Peyer's patch (tissue), 4 donors: ENCODE measurements around the gene MYO5C. TPM values are rescaled to one million over a fixed set of nuclear protein-coding genes. Genes with fewer than 3 reads are reported as not detected.

Experiments used
- DNase-seq, 3 donors: peaks; one replicate each; pipeline ENCODE4 v3.0.0-alpha.2; 2017 to 2019
- H3K27ac ChIP-seq, 4 donors: fragments of 200-600 bp; sonication (generic); one replicate each; pipeline ENCODE4 v1.5.1; 2016 to 2019
- H3K27me3 ChIP-seq, 2 donors: fragments of 200-600 bp; sonication (generic); one replicate each; pipeline ENCODE4 v1.5.1; 2019
- H3K36me3 ChIP-seq, 3 donors: fragments of 200-600 bp; sonication (generic); one replicate each; pipeline ENCODE4 v1.5.1; 2016 to 2019
- H3K4me1 ChIP-seq, 4 donors: fragments of 200-600 bp; sonication (generic); one replicate each; pipeline ENCODE4 v1.5.1; 2016 to 2019
- H3K4me3 ChIP-seq, 4 donors: fragments of 200-600 bp; sonication (generic); 1 replicate in 3 of 4; 2 replicates in 1 of 4; pipeline ENCODE4 v1.5.1; 2016 to 2019; ENCODE audit warnings: mild to moderate bottlenecking in 1 of 4
- H3K9me3 ChIP-seq, 4 donors: fragments of 200-600 bp; sonication (generic); one replicate each; pipeline ENCODE4 v1.5.1; 2016 to 2019; ENCODE audit warnings: mild to moderate bottlenecking in 1 of 4
- CTCF ChIP-seq, 6 experiments: fragments of 450-650 bp in 4 of 6; fragments of 200-600 bp in 2 of 6; sonication (generic) in 1 of 6; IDR thresholded peaks; one replicate each; pipeline ENCODE4 v1.5.1; 2017 to 2019; ENCODE audit warnings: antibody characterized with exemption in 6 of 6, mild to moderate bottlenecking in 3 of 6, moderate library complexity in 1 of 6
- POLR2A ChIP-seq, 2 donors: fragments of 450-650 bp; IDR thresholded peaks; one replicate each; pipeline ENCODE4 v1.5.1; 2017; ENCODE audit warnings: antibody characterized with exemption in 2 of 2, mild to moderate bottlenecking in 2 of 2, moderate library complexity in 2 of 2
- total RNA-seq, 4 donors: library from RNA; depleted of rRNA; stranded (reverse); fragments of >200 nt; gene quantifications; one replicate each; pipeline ENCODE4 v1.1.0, GENCODE V29; 2016

MYO5C gene
- total RNA-seq, 4 donors from 2014 or later: 29.1 to 60.2 (median 45.4) TPM

GRCh38 chr15:52338058-52338457, 42.5 kb upstream of the MYO5C start:
- Histone ChIP-seq H3K9me3 (no peaks in the 10 kb centered on the region), H3K27ac (no peak overlapping the region), H3K36me3 (no peaks in the 10 kb centered on the region), H3K4me1 (no peaks in the 10 kb centered on the region), H3K4me3 (no peak overlapping the region), H3K27me3 (no peaks in the 10 kb centered on the region)
- DNase-seq: no peak
- no peak for TF ChIP-seq CTCF (IDR thresholded peaks at IDR 0.05)
- no peak for TF ChIP-seq POLR2A (IDR thresholded peaks at IDR 0.05)

GRCh38 chr15:52337198-52337853, 41.7 kb upstream of the MYO5C start:
- Histone ChIP-seq H3K4me3 (no peak overlapping the region), H3K9me3 (no peaks in the 10 kb centered on the region), H3K4me1 (no peaks in the 10 kb centered on the region), H3K27ac (no peak overlapping the region), H3K36me3 (no peaks in the 10 kb centered on the region), H3K27me3 (no peaks in the 10 kb centered on the region)
- TF ChIP-seq POLR2A (IDR thresholded peaks at IDR 0.05) (no peak), CTCF (IDR thresholded peaks at IDR 0.05) (no peak)
- DNase-seq: no peak

- no peak for DNase-seq
- TF ChIP-seq CTCF (IDR thresholded peaks at IDR 0.05): peak in 3 of 6 experiments; percentile 29 to 38 (median 37)
- no peak for TF ChIP-seq POLR2A (IDR thresholded peaks at IDR 0.05)
- H3K4me1 ChIP-seq: no peaks in the 10 kb centered on the region
- no peaks in the 10 kb centered on the region for H3K9me3 ChIP-seq
- no peaks in the 10 kb centered on the region for H3K36me3 ChIP-seq
- no peak overlapping the region for H3K4me3 ChIP-seq
- no peak overlapping the region for H3K27ac ChIP-seq
- no peaks in the 10 kb centered on the region for H3K27me3 ChIP-seq
These were observed 40.9 kb upstream of the MYO5C start for GRCh38 chr15:52336529-52336928.

- H3K27me3 ChIP-seq: no peaks in the 10 kb centered on the region
- no peaks in the 10 kb centered on the region for H3K9me3 ChIP-seq
- no peak overlapping the region for H3K27ac ChIP-seq
- no peak for DNase-seq
- H3K4me1 ChIP-seq: no peaks in the 10 kb centered on the region
- TF ChIP-seq POLR2A (IDR thresholded peaks at IDR 0.05) (no peak), CTCF (IDR thresholded peaks at IDR 0.05) (no peak)
- no peaks in the 10 kb centered on the region for H3K36me3 ChIP-seq
- H3K4me3 ChIP-seq: no peak overlapping the region
These were observed 39.0 kb upstream of the MYO5C start for GRCh38 chr15:52334491-52335160.

- H3K36me3 ChIP-seq: peaks cover 0 to 11% (median 0%) of the 10 kb centered on the region in 3 donors
- peak in 2 of 3 donors; percentile 38 to 64 for DNase-seq
- no peaks in the 10 kb centered on the region for H3K9me3 ChIP-seq
- H3K4me3 ChIP-seq: no peak overlapping the region
- no peaks in the 10 kb centered on the region for H3K27me3 ChIP-seq
- TF ChIP-seq CTCF (IDR thresholded peaks at IDR 0.05): peak; percentile 21 to 55 (median 38)
- no peak for TF ChIP-seq POLR2A (IDR thresholded peaks at IDR 0.05)
- H3K27ac ChIP-seq: no peak overlapping the region
- no peaks in the 10 kb centered on the region for H3K4me1 ChIP-seq
These were observed 36.1 kb upstream of the MYO5C start for GRCh38 chr15:52331490-52332240.
